GM12874 (cell line): ENCODE measurements around the gene MYL6B.

Experiments
- CTCF ChIP-seq: IDR thresholded peaks from 2 replicates; pipeline ENCODE4 v1.5.1; 2011; ENCODE audit warnings: low read depth, mild to moderate bottlenecking, control low read depth, low read length, moderate library complexity; ENCODE audit not compliant: insufficient read depth

Gene MYL6B

GRCh38 chr12:56178347-56178746 is 26.0 kb downstream of the MYL6B start:
- TF ChIP-seq CTCF = no peak

- no peak for TF ChIP-seq CTCF
These were observed 34.6 kb downstream of the MYL6B start for GRCh38 chr12:56186957-56187356.

DNA sequence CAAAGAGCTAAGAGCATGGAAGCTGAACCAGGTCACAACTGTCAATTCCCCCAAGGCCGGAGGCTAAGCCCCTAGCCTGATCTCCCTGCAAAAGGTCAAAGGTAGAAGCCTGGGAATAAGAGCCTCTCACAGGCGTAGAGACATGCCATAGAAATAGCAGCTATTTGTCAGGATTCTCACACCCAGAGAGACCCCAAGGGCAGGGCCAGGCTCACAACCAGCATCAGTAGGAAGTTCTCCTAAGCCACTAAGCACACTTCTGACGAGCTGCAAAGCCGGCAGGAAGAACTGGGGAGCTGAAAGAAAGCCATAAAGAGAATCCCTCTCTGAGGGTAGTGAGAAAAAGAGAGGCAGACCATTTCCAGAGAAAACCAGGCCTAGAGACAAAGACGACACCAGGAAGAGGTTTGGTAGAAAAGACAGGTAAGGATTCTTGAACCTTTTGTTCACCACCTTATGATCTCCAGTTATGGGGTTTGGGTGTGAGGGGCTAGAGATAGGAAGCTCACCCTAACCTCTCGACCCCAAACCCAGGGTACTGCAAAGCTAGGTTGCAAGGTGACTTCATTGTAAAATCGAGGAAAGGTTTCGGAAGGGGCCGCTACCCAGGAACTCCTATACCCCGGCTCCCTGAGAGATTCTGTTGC is 35.9 kb downstream of the MYL6B start:
- no peak for TF ChIP-seq CTCF

GRCh38 chr12:56188778-56189098 is 36.4 kb downstream of the MYL6B start:
- TF ChIP-seq CTCF = no peak

DNA sequence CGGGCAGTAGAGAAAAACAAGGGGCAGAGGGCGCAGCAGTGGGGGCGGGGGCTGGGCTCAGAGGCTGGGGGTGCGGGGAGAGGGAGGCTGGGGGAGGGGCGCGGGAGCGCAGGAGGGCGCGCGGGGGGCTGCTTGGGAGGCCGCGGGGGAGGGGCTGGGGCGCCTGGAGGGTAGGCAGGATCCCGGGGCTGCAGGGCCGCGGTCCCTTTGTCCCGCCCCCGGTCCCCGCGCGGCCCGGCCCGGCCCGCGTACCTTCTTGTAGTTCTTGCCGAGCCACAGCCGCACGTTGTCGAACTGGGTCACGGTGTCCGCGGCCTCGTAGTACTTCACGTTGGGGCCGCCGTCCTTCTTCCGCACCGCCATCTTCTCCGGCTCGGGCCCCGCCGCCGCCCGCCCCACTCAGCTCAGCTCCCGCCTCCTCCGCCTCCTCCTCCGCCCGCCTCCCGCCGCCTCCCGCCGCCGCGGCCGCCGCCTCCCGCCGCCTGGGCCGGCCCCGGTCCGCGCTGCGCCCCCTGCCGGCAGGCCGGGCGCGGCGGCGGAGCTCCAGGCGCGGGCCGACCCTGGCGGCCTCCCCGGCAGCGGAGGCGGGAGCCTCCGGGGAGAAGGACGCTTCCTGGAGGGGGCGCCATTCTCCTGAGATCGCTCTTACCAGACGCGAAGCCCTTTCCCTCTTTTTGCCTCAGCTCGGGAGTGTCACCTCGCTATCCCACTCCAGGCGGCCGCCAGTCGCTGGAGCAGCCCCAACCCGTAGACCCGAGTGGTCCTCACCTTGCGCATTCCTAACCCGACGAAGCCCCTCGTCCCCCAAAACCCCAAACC is 36.9 kb downstream of the MYL6B start, which contains the start of gene SMARCC2:
Gene SMARCC2 (minus strand): TSS at position 385 of the 819 bp plus-strand sequence. CDS start 22 bp downstream, at position 363.
- TF ChIP-seq CTCF = peak; percentile 87

DNA sequence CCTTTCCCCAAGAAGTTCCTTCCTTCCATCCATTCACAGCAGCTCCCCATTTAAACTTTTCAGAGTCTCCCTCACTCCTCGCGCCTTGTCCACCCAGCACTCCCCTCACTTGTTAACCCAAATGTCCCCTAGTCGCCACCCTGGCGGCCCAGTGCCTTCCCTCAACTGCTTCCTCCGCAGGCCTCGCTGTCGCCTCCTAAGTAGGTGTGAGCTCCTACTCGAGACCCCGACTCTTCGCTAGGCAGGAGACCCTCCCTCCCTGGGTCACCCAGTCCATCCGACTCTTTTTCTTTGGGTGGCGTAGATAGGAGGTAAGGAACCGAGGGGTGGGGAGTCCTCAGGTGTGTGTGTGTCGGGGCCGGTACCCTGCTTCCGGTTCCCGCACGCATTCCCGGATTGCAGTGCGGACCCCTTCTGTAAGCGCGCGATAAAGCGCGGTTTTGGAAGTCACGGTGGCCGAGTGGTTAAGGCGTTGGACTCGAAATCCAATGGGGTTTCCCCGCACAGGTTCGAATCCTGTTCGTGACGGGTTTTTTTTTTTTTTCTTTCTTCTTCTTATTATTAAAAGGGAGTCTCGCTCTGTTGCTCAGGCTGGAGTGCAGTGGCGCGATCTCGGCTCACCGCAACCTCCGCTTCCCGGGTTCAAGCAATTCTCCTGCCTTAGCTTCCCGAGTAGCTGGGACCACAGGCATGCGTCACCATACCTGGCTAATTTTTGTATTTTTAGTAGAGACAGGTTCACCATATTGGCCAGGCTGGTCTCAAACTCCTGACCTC is 37.7 kb downstream of the MYL6B start:
- no peak for TF ChIP-seq CTCF

DNA sequence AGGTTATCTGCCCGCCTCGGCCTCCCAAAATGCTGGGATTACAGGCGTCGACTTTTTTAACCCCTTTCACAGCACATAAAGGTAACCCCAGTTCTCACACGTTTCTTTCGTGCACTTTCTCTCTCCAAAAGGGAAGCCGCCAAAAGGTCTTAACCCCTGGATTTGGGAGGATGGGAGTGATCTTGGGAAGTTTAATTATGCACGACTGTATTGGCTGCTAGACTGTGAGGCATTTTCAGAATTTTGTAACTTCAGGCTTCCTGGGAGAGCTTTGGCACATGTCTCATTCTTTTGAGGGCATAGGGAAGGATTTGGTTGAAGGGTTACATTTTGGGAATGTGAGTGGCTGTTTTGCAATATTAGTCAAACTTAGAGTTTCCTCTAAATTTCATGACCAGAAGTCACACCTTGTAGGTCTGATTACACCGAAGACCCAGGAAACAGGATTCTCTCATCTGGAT is 38.3 kb downstream of the MYL6B start:
- no peak for TF ChIP-seq CTCF
